Astrocyte (in vitro differentiated cells and primary cell): ENCODE data around the gene DHRS3.

Source experiments
- CTCF ChIP-seq: IDR thresholded peaks from 2 replicates; pipeline ENCODE4 v1.5.1; 2011; ENCODE audit warnings: low read depth, mild to moderate bottlenecking, inconsistent platforms, low read length, moderate library complexity; ENCODE audit not compliant: insufficient read depth
- EZH2 ChIP-seq: IDR thresholded peaks from 2 replicates; pipeline ENCODE4 v1.6.1; 2012; ENCODE audit warnings: mild to moderate bottlenecking, low read length, inconsistent platforms; ENCODE audit not compliant: insufficient read depth

GRCh38 chr1:12634696-12635202 lies 16.7 kb upstream of the DHRS3 start:
- TF ChIP-seq CTCF (no peak), EZH2 (no peak)
